Muscle of arm (tissue), 12 donors: Measurements from ENCODE around the gene DHH. TPM values are rescaled to one million over a fixed set of nuclear protein-coding genes. Genes with fewer than 3 reads are reported as not detected.

Experiments used
- DNase-seq: peaks from one replicate; pipeline ENCODE4 v3.0.0-alpha.2; 2013
- polyA plus RNA-seq, 12 donors: library from polyadenylated mRNA; unstranded; fragments of 120-200 nt; gene quantifications; one replicate each; pipeline ENCODE4 v1.2.1, GENCODE V29; 2013; ENCODE audit not compliant: insufficient read length in 12 of 12

Gene DHH
- polyA plus RNA-seq, 12 donors = 0.48 to 1.6 (median 0.77) TPM; not detected in 2

DNA sequence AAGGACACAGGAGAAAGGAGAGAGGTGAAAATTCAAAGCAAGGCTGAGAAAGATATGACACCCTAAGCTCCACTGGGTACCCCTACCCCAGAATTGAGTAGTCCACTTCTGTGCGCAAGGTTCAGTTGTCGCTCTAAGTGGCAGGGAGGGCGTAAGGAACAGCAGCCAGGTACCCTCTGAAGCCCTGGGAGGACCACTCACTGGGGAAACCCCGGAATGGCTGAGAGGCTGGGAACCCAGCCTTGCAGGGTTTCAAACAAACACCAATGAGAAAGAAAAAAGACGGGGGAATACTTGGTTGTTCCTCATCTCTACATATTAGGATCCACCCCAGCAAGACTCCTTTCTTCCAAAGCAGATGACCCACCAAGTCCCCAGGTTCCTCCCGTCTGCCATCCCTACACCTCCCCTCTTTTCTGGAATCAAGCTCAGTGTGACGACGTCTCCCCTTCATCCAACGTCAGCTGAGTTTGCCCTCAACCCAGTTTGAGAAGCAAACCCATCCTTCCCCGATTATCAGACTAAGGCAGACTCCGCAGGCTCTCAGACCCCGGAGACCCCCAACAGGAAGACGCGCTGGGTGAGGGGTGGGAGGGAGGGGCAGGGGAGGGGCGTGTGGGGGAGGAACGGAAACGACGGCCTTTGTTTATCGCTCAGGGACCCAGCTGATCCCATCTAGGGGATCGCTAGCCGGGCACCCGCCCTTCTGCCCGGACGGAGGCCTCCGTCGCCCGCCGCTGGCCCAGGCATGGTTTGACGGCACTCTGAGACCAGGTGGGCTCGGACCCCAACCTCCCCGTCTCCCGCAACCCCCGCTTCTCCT, 15.3 kb upstream of the DHH start:
- DNase-seq = no peak

DNA sequence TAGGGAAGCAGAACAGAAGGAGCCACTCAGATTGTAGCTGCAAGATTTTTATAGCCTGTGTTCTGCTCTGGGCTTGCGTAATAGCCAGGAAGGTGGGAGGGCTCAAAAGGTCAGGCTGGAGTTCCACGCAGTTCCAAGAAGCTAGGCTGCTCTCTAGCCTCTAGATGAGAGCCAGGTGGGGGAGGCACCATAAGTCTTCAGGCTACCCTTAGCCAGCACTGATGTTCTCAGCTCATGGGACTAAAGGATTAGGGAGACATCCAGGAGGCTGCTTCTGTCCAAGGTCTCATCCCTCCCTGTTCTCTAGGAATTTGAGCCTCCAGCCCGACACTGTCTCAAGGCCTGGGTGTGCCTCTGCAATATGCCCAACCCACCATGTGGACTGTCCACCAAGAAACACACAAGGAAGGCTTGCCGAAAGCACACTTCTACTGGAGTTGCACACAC, 14.4 kb upstream of the DHH start:
- no peak for DNase-seq

DNA sequence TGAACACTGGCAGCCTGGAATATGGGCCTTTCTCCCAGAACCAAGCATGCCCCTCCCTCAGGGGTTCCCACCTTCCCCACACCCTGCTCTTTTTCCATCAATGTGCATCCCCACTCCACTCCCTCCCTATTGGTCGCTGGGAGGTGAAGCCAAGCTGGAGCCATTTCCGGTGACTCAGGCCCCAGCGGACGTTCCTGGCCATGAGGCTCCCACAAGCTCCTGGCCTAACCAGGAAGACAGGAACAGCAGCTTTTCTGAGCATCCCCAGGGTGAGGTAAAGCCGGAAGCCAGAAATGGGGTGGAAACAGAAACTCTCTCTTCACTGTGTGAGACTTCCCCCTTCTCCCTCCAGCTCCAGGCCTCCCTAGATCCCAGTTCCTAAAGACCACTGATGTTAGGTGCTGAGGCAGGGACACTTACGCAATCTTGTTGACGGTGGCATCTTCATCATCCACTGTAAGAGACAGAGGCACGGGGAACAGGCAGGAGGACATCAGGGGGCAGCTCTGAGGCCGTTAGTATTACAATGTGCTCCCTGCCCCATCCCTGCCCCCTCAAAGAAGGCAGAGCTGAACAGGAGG, 11.0 kb upstream of the DHH start:
- DNase-seq = no peak

- DNase-seq = no peak
Observed at GRCh38 chr12:49104822-49105221, 10.2 kb upstream of the DHH start.

DNA sequence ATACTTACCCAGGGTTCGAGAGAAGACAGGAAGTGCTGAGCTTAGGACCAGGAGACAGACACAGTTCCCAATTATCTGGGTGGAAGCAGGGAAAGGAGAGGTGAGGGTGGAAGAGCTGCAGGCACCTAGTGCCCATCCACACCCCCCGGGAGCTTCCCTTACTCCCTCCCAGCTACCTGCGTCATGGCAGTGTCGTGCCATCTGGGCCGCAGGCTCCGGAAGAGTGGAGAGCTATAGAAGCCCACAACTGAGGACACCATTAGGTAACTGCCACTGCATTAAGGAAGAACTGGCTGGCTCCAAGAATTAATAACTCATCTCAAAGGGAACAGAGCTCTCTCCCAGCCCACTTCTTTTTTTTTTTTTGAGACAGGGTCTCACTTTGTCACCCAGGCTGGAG, 5.8 kb upstream of the DHH start:
- DNase-seq = no peak

DNA sequence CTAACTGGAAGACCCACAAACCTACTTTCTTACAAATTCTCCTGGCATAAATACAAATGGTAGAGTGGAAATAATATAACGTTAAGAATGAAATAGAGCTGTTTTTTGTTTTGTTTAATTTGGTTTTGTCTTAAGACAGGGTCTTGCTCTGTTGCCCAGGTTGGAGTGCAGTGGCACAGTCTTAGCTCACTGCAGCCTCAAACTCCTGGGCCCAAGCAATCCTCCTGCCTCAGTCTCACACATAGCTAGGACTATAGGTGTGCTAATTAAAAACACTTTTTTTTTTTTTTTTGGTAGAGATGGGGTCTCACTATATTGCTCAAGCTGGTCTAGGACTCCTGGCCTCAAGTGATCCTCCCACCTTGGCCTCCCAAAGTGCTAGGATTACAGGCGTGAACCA, 4.1 kb upstream of the DHH start:
- DNase-seq = no peak

GRCh38 chr12:49098035-49098451, 3.4 kb upstream of the DHH start:
- DNase-seq = no peak

GRCh38 chr12:49097381-49097780, 2.8 kb upstream of the DHH start:
- no peak for DNase-seq

DNA sequence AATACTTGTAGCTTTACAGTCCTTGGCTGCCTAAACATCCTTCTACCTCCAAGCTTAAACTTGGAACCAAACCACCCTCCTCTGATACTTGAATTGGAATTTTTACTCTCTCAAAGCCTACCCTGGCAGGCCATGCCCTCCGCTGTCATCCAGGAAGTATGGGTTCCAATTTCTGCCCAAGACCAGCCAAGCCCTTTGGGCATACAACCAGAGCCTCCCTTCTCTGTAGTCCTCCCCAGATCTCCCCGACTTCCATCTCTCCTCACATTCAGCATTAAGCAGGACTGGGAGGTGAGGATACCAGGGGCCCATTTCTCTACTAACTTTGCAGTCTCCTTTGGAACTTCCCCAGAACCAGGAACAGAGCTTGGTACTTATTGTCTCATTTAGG, 369 bp upstream of the DHH start:
- no peak for DNase-seq

- no peak for DNase-seq
Observed at GRCh38 chr12:49093792-49094159, 825 bp downstream of the DHH start.

DNA sequence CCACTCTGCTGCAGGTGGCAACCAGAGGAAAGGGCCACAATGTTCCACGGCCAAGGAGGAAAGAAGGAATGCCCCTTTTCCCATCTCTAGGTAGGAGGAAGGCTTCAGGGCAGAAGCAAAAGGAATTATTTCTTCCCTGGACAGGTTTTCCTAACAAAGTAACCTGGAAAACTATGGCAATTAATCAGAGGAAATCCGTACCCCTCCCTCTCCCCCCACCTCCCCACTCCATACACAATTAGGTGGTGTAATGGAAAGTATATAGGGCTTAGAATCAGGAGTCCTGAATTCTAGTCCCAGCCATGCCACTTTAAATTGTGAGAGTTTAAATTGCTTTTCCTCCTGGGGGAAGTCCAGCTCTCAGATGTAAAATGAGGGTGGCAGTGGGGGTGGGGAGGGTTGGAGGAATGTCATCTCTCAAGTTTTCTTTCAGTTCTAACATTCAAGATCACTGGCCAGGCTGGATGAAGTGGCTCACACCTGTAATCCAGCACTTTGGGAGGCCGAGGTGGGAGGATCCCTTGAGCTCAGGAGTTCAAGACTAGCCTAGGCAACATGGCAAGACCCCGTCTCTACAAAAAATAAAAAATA, 1.7 kb downstream of the DHH start:
- DNase-seq = no peak

GRCh38 chr12:49092086-49092815, 2.4 kb downstream of the DHH start:
- no peak for DNase-seq

DNA sequence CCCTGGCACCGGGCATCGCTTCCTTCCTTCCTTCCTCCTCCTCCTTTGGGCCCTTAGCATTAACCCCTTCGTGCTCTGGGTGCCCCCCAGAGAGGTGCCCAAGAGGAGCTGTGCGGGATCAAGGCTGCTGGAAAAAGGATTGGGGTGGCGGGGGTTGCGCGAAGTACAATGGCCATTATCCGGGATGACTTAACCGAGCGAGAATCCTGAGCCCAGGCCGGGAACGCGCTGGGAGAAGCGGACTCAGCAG, 2.8 kb downstream of the DHH start:
- DNase-seq = no peak

DNA sequence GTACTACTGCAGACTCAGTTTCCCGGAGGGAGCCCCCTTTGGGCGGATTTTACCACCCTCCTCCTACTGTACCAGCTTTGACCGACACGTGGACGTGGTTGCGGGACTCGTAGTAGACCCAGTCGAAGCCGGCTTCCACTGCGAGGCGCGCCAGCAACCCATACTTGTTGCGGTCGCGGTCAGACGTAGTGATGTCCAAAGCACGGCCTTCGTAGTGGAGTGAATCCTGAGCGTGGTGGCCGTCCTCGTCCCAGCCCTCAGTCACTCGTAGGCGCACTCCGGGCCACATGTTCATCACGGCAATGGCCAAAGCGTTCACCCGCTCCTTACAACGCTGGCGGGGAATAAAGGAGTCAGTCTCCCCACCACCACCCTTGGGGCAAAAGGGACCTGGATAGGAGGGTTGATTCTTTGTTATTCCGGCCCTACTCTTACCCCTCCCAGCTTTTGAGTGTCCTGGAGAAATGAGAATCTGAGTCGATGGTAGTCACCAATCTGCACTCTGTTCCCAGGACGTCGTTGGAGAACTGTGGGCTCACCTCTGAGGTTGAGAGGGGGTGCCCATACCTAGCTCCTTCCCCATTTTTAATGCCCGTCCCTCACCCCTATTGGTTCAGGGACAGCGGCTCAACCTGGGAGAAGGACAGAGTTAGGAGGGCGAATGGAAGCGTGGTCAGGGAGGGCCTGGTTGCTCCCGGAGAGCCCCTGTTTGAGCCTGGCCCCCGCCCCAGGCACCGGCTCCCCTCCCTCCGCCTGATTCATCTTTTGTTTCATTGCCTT, 3.4 kb downstream of the DHH start:
- DNase-seq = no peak

DNA sequence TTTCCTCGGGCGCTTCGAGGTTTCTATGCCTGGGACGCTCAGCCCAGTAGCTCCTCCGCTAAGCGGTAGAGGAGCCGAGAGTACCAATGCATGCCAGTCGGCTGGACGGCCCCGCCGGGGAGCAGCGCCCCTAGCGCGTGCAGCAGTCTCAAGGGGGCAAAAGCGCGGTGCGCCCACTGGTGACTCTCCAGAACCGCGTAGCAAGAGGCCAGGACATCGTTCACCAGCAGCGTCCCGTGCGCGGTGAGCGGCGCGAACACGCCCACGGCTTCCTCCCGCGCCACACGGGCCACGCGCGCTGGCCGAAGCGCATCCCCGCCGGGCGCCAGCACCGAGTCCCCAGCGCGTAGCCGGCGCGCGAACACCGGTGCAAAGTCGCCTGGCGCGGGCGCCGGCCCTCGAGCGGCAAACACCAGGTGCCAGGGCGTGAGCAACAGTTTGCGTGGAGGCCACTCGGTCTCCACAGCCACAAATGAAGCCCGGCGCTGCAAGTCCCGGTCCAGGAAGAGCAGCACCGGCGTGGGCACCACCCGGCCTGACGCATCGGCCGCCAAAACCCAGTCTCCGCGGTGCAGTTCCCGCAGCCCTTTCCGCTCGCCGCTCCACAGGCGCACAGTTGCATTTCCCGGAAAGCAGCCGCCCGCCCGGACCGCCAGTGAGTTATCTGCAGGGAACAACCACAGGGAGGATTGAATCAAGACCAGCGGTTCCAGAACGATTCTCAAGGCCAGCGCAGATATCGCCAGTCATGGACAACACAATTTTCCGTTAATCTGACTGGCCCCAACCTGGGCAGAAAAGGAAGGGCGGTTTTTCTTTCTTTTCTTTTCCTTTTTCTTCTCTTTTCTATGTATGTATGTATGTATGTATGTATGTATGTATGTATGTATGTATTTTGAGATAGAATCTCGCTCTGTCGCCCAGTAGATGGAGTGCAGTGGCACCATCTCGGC, 4.5 kb downstream of the DHH start:
- no peak for DNase-seq

GRCh38 chr12:49088932-49089330, 5.7 kb downstream of the DHH start:
- no peak for DNase-seq

DNA sequence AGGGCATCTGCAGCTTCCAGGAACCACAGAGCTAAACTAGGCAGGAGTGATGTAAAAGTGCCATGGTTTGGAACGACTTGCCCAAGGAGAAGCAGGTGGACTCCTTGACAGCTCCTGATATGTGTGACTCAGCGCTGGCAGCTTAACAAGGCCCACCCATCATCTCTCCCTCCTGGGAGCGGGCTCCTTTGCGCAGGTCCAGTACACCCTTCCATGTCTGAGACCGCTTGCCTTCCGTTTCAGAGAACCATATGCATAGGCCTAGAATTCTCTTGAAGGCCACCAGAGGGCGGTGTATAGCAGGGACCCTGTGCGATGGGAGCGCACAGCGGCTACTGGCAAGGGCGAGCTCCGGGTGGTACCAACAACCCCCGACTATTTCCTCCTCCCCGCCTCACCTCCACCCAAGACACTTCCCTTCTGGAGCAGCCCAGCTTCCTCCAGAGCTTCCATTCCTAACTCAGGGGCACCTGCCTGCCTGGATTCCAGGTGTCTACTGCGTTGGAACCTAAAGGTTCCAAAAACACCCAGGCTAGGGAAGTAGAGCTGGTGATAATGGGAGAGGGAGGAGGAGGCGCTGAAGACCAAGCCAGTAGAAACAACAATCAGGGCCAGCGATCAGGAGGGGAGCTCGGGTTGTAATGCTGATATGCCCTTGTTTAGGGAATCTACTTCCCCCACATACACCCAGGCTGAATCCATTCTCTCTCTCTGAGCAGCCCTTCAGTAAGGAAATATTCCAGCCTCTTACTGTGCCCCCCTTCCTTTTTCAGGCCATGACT, 6.3 kb downstream of the DHH start:
- DNase-seq = peak; percentile 85

- DNase-seq = no peak
Observed at GRCh38 chr12:49086116-49086515, 8.5 kb downstream of the DHH start.

GRCh38 chr12:49084438-49084837, 10.2 kb downstream of the DHH start:
- DNase-seq = no peak

GRCh38 chr12:49079793-49080192, 14.8 kb downstream of the DHH start:
- no peak for DNase-seq
